HG03354 (cell line): Measurements from ENCODE around the gene TRIM13.
"Not testable (repeated sequence)": the region's sequence is repeated elsewhere in the genome, so short reads cannot be mapped to it uniquely, and the experiment has no call there.

Source experiments
- ATAC-seq: cut with Tn5 transposase; IDR thresholded peaks from one replicate; pipeline ENCODE4 v1.9.1; 2021; ENCODE audit warnings: mild to moderate bottlenecking; ENCODE audit not compliant: unreplicated experiment, poor library complexity, severe bottlenecking

The TRIM13 gene

DNA sequence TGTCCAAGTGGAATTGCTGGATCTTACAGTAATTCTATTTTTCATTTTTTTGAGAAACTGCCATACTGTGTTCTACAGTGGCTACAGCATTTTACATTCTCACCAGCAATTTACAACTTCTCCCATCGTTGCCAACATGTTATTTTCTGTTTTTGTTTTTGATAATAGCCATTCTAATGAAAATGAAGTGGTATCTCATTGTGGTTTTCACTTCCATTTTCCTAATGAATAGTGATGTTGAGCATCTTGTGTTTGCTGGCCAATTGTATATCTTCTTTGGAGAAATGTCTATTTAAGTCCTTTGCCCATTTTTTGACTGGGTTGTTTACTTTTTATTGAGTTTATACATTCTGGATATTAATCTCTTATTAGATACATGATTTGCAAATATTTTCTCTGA is 57.0 kb downstream of the TRIM13 start:
- no peak for ATAC-seq

DNA sequence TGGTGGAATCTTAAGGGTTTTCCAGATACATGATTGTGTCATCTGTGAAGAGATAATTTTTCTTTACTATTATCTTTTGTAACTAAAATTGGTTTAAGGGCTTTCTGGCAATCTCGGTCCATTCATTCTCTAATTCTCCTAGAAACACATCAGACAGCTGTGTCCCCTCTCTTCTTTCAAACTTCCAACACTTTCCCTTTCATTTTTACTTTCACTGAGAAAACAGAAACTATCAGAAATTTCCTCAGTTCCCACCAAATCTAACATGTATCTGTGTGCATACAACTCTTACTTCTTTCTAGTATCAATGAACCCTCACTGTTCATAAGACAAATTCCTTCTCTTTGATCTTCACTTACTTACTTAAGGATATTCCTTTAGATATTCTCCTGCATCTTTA is 58.6 kb downstream of the TRIM13 start:
- ATAC-seq, result no peak

GRCh38 chr13:50060718-50061117 is 63.9 kb downstream of the TRIM13 start:
- ATAC-seq, result no peak

GRCh38 chr13:50062336-50062735 is 65.5 kb downstream of the TRIM13 start:
- not testable (repeated sequence) for ATAC-seq

DNA sequence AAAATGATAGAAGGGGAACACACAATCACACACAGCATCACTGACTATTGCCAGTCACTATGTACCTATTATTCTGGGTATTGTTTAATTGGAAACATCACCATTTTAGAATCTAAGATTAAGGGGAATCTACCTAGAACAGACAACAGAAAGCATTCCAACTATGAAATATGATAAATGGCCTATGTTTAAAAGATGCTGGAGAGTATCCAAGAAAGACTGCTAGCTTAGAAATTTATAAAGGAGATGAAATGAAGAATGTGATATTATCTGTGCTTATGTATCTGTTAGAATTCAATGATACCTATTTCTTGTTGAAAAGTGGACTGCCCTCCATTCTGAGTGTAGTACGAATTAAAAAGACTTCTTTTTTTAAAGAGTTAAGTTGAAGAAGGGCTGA is 68.9 kb downstream of the TRIM13 start:
- no peak for ATAC-seq
